HL-60 (cell line): Measurements from ENCODE around the gene NKAIN1.
A peak's percentile ranks its signal among the peaks of the same experiment; 100 is the strongest.
"Not testable (repeated sequence)": the region's sequence is repeated elsewhere in the genome, so short reads cannot be mapped to it uniquely, and the experiment has no call there.

ENCODE experiments used
- DNase-seq, 2 experiments: peaks; one replicate each; pipeline ENCODE4 v3.0.0-alpha.2; 2010 to 2020; ENCODE audit warnings: low read depth in 1 of 2, low spot score in 1 of 2
- H3K27ac ChIP-seq: fragments of 250-450 bp; sonication (Bioruptor Pico); replicated peaks from 2 replicates; pipeline ENCODE4 v1.5.1; 2020; ENCODE audit warnings: mild to moderate bottlenecking, moderate library complexity
- H3K27me3 ChIP-seq: fragments of 250-450 bp; sonication (Bioruptor Pico); 2 replicates; pipeline ENCODE4 v1.5.1; 2021; ENCODE audit warnings: mild to moderate bottlenecking, moderate library complexity; ENCODE audit not compliant: insufficient read depth, poor library complexity, severe bottlenecking
- H3K4me3 ChIP-seq: replicated peaks from 2 replicates; pipeline ENCODE4 v1.5.1; 2011; ENCODE audit warnings: mild to moderate bottlenecking, control low read depth, low read length; ENCODE audit not compliant: insufficient read depth
- GABPA ChIP-seq: IDR thresholded peaks from 2 replicates; pipeline ENCODE4 v1.6.1; 2012; ENCODE audit warnings: low read depth
- POLR2AphosphoS5 ChIP-seq: IDR thresholded peaks from 2 replicates; pipeline ENCODE4 v1.6.1; 2012; ENCODE audit warnings: low read depth
- SPI1 ChIP-seq: IDR thresholded peaks from 2 replicates; pipeline ENCODE4 v1.6.1; 2012; ENCODE audit warnings: low read depth, mild to moderate bottlenecking, borderline replicate concordance
- TF ChIP-seq, protein P1 (sequence below): IDR thresholded peaks from one replicate; pipeline ENCODE4 v1.5.1; 2011; ENCODE audit warnings: low read length, control low read depth, inconsistent platforms; ENCODE audit not compliant: insufficient read depth
- TF ChIP-seq, protein P2 (sequence below): IDR thresholded peaks from 2 replicates; pipeline ENCODE4 v1.6.1; 2012; ENCODE audit warnings: low read depth; ENCODE audit not compliant: insufficient replicate concordance

Gene NKAIN1

DNA sequence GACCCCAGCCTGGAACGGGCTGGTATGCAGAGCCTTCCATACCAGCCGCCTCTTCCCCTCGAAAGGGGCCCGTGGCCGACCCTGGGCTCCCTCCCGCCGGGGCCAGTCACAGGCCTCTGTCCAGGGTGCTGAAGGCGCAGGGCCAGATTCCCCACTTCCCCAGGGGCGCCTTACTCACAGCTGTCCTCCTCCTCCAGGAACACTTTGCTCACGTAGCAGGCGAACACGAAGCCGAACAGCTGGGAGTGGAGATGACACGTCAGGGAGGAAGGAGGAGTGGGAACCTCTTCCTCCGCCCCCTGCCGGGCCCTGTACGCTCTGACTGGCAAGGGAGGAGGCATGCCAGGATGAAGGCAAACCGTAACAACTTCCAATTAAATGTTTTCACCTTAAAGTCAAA, 57.3 kb downstream of the NKAIN1 start:
- TF ChIP-seq, protein P1, sequence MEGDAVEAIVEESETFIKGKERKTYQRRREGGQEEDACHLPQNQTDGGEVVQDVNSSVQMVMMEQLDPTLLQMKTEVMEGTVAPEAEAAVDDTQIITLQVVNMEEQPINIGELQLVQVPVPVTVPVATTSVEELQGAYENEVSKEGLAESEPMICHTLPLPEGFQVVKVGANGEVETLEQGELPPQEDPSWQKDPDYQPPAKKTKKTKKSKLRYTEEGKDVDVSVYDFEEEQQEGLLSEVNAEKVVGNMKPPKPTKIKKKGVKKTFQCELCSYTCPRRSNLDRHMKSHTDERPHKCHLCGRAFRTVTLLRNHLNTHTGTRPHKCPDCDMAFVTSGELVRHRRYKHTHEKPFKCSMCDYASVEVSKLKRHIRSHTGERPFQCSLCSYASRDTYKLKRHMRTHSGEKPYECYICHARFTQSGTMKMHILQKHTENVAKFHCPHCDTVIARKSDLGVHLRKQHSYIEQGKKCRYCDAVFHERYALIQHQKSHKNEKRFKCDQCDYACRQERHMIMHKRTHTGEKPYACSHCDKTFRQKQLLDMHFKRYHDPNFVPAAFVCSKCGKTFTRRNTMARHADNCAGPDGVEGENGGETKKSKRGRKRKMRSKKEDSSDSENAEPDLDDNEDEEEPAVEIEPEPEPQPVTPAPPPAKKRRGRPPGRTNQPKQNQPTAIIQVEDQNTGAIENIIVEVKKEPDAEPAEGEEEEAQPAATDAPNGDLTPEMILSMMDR, result no peak
- TF ChIP-seq, protein P2, sequence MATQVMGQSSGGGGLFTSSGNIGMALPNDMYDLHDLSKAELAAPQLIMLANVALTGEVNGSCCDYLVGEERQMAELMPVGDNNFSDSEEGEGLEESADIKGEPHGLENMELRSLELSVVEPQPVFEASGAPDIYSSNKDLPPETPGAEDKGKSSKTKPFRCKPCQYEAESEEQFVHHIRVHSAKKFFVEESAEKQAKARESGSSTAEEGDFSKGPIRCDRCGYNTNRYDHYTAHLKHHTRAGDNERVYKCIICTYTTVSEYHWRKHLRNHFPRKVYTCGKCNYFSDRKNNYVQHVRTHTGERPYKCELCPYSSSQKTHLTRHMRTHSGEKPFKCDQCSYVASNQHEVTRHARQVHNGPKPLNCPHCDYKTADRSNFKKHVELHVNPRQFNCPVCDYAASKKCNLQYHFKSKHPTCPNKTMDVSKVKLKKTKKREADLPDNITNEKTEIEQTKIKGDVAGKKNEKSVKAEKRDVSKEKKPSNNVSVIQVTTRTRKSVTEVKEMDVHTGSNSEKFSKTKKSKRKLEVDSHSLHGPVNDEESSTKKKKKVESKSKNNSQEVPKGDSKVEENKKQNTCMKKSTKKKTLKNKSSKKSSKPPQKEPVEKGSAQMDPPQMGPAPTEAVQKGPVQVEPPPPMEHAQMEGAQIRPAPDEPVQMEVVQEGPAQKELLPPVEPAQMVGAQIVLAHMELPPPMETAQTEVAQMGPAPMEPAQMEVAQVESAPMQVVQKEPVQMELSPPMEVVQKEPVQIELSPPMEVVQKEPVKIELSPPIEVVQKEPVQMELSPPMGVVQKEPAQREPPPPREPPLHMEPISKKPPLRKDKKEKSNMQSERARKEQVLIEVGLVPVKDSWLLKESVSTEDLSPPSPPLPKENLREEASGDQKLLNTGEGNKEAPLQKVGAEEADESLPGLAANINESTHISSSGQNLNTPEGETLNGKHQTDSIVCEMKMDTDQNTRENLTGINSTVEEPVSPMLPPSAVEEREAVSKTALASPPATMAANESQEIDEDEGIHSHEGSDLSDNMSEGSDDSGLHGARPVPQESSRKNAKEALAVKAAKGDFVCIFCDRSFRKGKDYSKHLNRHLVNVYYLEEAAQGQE, result peak; percentile 98
- TF ChIP-seq SPI1 (peak; percentile 55; the same call in 1 of the 2 replicates), GABPA (no peak), POLR2AphosphoS5 (no peak)
- Histone ChIP-seq H3K27me3 (no peaks in the 10 kb centered on the region), H3K4me3 (peak overlapping the region; percentile 29), H3K27ac (no peak overlapping the region)
- peak; percentile 48 to 63 for DNase-seq

DNA sequence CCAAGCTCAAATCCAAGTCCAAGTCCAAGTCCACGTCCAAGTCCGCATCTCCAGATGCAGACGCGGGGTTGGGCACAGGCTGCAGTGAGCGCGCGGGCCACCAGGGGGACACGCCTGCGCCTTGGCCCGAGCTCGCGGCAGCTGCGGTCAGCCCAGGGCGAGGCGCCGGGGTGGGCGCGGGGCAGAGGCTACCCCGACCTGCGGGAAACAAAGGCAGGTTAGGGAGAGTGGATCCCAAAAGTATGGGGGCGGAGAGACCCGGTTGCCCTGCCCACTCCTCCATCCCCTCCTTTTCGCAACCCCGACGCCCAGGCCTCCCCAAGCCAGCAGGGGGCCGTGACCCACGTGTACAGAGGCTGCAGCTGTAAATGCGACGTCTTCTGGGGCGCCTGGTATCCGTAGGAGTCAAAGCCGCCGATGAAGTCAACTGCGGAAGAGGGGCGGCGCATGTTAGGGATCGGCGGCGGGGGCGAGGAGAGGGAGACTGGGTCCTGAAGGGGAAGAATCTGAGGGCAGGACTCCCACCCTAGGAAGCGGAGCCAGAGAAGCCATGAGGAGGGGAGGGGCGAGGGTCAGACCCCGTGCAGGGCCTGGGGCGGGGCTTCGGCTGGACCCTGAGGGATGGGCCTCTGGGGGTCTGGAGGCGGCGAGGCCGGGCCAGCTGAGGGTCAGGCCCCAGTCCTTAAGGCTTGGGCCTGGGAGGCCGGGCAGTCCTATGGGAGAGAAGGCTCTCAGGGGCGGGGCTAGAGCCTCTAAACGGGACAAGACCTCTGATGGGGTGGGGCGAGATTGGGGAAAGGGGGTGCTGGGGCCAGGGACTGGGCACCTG, 58.0 kb downstream of the NKAIN1 start:
- Histone ChIP-seq H3K27ac (no peak overlapping the region), H3K4me3 (peak overlapping the region; percentile 29), H3K27me3 (no peaks in the 10 kb centered on the region)
- no peak for TF ChIP-seq GABPA
- TF ChIP-seq, protein P2, result peak; percentile 72
- TF ChIP-seq, protein P1, result peak; percentile 34
- peak in 1 of 2 experiments; percentile 35 for DNase-seq

DNA sequence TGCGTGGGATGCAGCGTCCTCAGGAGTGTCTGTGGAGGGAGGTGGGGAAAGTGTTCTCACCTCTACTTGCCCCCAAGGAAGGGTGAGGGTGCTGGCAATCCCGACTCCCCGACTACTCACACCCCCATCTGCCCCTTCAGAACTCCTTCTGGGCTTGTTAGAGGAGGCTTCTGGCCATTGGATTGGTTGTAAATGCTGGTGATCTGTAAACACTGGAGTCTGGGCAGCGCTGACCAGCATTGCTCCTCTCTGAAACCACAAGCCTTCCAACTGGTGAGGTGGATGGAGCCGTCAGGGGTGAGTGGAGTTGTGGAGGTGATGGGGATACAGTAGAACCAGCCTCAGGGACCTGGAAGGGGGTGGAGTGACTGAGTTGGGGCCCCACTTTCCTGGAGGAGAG, 59.3 kb downstream of the NKAIN1 start:
- DNase-seq, result no peak
- no peak for TF ChIP-seq GABPA
- TF ChIP-seq, protein P2, result peak; percentile 43
- H3K27ac ChIP-seq, result no peak overlapping the region
- no peak overlapping the region for H3K4me3 ChIP-seq
- H3K27me3 ChIP-seq, result no peaks in the 10 kb centered on the region

DNA sequence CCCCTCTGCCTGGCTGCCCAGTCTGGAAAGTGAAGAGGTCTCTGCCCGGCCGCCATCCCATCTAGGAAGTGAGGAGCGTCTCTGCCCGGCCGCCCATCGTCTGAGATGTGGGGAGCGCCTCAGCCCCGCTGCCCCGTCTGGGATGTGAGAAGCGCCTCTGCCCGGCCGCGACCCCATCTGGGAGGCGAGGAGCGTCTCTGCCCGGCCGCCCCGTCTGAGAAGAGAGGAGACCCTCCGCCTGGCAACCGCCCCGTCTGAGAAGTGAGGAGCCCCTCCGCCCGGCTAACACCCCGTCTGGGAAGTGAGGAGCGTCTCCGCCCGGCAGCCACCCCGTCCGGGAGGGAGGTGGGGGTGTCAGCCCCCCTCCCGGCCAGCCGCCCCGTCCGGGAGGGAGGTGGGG, 63.4 kb downstream of the NKAIN1 start:
- H3K4me3 ChIP-seq, H3K27ac ChIP-seq, H3K27me3 ChIP-seq, DNase-seq: not testable (repeated sequence)
